Embryonic facial prominence (tissue), 1 donor: ENCODE measurements around the gene IFITM1.
"Not testable (repeated sequence)": the region's sequence is repeated elsewhere in the genome, so short reads cannot be mapped to it uniquely, and the experiment has no call there.

Experiments
- DNase-seq: peaks from one replicate; pipeline ENCODE4 v3.0.0-alpha.2; 2016; ENCODE audit errors: extremely low spot score

IFITM1 gene

DNA sequence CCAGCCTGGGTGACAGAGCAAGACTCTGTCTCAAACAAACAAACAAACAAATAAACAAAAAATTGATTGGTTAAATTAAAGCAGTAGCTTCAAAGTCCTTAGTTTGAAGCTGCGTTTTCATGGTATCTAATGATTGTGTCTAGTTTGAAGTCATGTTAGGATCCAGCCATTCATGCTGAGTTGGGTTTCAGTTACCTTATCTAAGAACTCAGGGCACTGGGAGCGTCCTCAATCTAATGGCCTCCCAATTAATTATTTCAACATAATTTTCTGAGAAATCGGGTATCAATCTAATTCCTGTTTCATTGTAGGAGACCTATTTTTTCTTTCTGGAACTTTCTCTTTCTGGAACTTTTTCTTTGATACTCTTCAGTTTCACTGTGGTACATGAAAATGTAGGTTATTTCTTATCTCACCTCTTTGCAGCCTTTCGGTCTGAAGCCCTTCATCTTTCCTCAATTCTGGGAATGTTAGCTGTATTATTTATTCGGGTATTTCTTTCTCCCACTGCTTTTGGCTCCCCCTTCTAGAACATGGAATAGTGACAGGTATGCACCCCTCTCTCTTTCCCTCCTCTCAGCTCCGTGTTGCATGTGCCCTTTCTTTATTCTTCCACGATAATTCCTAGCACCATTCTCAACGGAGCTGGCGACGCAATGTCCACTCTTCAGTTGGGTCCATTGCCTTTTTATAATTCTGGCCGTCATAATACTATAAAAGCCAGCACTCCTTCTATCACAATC, 31.2 kb downstream of the IFITM1 start:
- DNase-seq, result no peak

DNA sequence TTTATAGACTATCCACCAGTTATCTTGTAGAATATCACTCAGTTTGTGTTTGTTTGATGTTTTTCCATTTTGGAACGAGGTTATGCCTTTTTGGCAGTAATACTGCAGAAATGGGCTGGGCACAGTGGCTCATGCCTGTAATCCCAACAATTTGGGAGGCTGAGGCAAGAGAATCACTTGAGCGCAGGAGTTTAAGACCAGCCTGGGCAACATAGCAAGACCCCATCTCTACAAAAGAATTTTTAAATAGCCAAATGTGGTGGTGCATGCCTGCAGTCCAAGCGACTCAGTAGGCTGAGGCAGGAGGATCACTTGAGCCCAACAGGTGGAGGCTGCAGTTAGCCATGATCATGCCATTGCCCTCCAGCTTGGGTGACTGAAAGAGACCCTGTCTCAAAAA, 32.7 kb downstream of the IFITM1 start:
- no peak for DNase-seq

DNA sequence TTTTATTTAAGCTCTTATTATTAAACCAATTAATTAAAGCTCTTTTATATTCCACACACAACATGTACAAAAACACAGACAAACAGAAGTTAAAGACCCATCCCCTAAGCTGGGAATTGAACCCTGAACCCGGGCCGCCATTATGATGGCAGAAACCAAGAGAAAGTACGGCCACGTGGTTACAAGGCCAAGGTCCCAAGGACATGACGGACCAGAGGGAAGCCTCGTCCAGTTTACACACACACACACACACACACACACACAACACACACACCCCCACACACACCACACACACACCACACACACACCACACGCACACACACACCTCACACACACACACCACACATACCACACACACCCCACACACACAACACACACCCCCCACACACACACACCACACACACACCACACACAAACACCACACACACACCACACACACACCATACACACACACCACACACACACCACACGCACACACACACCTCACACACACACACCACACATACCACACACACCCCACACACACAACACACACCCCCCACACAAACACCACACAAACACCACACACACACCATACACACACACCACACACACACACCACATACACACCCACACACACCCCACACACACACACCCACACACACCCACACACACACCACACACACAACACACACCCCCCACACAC, 35.6 kb downstream of the IFITM1 start:
- not testable (repeated sequence) for DNase-seq

DNA sequence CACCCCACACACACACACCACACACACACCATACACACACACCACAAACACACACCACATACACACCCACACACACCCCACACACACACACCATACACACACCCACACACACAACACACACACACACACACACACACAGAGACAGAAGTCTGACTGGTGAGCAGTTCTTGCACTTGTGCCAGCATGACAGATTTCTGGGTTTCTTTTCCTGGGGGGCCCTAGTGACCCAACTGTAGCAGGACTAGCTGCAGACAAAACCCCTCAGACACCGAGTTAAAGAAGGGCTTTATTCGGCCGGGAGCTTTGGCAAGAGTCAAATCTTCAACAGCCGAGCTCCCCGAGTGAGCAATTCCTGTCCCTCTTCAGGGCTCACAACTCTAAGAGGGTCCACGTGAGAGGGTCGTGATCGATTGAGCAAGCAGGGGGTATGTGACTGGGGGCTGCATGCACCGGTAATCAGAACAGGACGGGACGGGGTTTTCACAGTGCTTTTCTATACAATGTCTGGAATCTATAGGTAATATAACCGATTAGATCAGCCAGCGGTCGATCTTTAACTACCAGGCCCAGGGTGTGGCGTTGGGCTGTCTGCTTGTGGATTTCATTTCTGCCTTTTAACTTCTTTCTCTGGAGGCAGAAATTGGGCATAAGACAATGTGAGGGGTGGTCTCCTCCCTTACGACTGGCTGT, 36.3 kb downstream of the IFITM1 start:
- not testable (repeated sequence) for DNase-seq

DNA sequence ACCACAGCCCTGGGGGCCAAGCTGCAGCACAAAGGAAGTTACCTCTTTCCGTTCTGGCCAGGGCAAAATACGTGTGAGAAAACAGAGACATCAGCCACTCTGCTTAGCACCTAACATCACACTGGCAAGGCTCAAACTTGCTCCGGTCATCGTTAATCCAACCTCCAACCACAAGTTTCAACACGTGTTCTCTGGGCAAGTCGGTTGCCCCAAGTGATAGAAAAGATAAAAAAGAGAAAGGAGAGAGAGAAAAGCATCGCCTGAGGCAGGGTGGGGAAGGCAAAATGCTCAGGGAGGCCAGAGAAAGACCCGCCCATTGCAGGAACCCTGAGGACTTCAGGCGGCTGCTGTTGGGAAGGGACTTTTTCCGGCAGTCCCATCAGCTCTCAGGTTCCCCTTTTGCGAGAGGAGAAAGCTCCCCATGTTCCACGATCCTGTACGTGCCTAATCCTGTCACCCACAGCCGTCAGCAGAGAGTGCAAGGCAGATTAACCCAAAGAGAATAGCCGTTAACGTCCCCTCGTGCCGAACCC, 36.9 kb downstream of the IFITM1 start:
- no peak for DNase-seq

DNA sequence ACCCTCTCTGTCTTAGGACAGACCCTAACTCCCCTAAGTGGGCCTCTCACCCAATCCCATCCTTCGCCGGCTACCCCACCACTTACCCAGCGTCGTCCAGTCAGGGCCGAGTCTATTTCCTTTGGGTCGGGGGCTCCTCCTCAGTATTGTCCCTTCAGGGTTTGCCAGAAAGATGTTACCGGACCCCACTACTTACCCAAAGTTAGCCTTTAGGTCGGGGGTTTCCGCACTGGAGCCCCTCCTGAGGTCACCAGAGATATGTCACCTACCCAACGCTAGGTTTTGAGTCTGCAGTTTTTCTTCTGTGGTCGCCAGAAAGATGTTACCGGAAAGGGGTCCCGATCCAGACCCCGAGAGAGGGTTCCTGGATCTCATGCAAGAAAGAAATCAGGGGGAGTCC, 37.6 kb downstream of the IFITM1 start:
- DNase-seq, result no peak

DNA sequence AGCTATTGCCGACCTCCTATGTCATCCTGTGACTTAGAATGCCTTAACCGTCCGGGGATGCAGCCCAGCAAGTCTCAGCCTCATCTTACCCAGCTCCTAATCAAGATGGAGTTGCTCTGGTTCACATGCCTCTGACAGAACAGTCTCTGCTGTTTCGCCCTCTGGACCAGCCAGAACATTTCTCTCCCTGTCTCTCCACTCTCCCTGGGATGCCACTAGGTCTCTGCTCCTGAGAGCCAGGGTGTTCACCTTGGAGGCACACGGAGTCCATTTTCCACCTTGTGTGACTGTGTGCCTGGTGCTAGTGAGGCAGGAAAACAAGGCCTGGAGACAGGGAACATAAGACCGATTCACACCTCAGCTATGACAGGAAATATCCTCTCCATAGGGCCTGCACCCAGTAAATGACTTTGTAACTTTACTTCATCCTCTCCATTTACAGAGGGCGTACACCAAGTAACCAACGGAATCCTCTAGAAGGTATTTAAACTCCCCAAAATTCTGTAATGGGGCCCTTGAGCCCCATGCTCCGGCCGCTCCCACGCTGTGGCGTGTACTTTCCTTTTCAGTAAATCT, 38.7 kb downstream of the IFITM1 start:
- no peak for DNase-seq

DNA sequence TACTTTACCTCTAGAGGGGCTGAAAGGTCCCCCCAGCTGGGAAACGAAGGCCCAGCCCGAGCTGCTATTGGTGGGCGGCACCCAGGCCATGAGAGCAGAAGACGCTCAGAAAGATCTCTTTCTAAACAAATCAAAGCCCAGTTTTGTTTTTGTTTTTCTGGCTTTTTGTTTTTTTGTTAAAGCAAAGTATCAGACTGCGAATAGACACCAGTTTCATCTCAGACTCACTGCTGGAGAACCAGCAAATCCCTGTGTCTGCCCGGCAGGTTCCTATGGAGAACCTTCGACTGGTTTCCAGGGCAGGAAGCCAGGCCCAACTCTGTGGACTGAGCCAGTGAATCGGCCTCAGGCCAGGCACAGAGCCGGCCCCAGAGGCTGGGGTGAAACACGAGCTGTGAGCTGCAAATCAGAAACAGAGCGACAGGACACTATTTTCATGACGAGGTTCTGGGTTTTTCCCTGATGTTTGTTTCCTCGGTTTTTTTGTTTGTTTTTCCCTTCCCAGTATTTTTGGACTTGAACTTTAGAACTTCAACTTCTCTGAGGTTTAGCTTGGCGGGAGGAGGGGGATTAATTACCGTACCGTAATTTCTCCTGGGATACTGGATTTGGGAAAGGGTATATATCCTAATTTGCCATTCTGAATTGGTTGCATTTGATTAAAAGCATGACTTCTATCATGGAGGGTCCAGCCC, 39.5 kb downstream of the IFITM1 start:
- DNase-seq, result peak; percentile 76

DNA sequence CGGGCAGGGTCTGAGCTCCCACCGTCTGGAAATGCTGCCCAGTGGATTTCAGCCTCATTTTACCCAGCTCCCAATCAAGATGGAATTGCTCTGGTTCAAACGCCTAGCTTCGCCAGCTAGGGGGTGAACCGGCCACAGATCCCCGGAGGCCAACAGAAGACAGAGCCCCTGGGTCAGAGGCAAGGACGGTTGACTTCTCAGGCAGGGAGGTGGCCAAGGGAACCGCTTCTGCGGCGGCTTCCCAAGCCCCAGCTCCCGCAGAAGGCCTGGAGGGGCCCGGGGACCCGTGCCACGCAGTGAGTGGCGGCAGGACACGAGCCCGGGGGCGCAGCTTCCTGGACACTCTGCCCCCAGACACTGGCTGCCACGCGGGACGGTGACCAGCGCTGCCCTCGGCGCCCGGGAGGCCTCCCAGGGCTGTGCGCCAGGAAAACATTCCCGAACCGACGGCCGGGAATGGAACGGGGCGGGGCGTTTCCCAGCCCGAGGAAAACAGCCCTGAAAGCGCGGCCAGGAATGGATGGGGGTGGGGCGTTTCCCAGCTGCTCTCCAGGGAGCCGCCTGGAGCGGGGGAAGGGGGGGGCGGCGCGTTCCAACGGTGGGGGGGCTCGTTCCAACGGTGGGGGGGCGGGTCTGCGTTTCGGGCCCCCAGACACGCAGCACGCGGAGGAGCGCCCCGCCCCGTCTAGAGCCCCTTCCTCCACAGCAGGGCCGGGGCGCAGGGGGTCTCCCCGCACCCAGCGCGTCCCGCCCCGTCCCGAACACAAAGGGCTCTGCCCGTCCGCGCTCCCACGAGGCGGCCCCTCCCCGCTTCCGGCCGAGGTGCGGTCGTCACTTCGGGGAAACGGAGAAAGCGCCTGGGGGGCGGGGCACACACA, 42.0 kb downstream of the IFITM1 start:
- peak; percentile 75 for DNase-seq

DNA sequence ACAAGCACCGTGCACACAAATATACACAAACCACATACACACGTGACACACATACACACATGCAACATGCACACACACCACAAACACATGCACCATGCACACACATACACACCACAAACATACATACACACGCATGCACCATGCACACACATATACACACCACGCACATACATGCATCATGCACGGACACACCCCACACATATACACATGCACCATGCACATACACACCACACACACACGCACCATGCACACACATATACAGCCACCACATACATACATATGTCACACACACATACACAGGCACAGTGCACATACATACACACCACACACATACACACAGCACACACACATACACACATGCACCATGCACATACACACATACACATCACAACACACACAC, 42.8 kb downstream of the IFITM1 start:
- no peak for DNase-seq

DNA sequence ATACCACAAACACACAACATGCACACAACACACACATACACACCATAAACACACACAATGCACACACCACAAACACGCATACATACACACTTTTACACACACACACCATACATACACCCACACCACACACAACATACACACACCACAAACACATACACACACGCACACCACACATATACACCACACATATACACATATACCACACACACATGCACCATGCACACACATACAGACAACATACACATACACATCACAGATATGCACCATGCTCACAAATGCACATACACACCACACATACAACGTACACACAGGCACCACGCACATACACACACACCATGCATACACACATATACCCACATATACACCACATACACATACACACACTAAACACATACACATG, 43.7 kb downstream of the IFITM1 start:
- DNase-seq, result no peak

DNA sequence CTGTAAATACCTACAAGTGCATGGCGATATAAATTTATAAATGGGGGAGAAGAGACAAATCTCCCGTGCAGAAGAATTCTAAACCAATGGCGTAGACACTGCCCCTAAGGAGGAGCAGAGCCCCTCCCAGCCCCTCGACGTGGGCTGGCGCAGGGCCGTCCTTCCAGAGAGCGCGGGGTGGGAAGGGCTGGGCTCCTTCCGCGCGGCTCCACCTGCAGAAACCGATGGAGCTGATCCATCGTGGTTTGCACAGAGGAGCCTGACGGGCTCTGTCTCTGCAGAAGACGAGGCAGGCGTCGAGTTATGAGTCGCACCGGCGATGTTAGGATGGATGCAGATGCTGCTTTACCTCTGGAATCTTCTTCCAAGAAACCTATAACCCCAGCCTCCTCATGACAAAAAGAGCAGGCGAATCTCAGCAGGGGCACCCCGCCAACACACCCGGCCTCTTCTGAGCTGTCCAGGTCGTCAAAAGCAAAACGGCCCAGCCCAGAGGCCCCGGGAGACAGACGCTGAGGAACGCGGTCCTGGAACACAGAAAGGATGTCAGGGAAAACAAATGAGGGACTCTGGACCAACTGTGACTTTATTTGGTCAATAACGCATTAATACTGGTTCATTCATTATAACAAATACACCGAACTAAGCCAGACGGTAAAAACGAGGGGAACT, 44.4 kb downstream of the IFITM1 start:
- DNase-seq, result no peak

DNA sequence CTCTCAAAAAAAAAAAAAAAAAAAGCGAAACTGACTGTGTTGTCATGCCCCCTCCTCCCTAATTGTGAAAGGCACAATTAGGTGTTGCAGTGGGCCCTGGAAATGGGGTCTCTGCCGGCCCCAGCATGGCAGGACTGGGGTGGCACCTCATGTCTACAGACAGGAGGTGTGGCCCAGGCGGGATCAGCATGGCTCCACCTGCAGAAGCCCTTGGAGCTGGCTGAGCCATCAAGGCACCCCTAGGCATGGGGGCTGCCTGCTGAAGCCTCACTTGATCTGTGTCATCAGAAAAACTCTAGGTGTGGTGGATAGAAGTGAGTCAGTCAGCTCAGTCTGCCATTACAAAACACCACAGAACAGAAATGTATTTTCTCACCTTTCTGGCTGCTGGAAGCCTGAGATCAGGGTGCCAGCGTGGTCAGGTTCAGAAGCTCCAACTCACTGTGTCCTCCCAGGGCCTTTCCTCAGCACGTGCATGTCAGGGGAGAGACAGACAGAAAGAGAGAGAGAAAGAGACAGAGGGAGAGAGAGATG, 45.4 kb downstream of the IFITM1 start:
- DNase-seq, result no peak

DNA sequence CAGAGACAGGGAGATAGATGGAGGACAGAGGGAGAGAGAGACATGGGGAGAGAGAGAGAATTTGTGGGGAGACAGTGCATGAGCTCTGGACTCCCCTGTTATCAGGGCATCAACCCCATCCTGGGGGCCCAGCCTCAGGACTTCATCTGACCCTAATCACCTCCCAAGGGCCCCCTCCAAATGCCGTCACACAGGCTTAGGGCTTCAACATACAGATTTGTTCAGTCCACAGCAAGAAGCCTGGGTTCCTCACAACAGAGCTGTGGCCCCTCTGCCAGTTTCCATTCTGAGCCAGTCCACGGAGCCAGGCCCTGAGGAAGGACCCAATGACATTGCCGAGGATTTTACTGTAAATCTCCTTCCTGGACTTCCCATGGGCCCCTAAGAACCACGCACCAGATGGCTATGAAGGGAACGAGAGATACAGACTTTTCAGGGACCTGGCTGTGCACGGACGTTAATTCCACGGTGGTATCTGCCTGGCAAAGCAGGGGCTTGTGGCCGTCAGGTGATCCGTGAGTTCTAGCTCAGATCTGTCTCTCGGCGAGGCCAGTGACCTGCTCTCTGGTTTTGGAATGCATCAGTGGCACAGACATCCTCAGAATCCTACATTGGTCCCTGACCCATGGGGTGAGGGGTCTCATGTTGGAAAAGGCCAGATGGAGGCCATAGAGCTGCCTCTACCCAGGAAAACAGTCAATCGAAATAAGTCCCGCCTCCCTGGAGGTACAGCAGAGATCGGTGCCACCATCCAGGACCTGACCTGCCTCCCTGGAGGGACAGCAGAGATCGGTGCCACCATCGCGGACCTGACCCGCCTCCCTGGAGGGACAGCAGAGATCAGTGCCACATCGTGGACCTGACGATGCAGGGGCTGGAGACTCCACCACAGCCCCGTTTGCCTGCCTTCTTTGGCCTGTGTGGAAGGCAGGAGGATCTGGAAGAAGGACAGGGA, 46.8 kb downstream of the IFITM1 start:
- DNase-seq, result no peak

DNA sequence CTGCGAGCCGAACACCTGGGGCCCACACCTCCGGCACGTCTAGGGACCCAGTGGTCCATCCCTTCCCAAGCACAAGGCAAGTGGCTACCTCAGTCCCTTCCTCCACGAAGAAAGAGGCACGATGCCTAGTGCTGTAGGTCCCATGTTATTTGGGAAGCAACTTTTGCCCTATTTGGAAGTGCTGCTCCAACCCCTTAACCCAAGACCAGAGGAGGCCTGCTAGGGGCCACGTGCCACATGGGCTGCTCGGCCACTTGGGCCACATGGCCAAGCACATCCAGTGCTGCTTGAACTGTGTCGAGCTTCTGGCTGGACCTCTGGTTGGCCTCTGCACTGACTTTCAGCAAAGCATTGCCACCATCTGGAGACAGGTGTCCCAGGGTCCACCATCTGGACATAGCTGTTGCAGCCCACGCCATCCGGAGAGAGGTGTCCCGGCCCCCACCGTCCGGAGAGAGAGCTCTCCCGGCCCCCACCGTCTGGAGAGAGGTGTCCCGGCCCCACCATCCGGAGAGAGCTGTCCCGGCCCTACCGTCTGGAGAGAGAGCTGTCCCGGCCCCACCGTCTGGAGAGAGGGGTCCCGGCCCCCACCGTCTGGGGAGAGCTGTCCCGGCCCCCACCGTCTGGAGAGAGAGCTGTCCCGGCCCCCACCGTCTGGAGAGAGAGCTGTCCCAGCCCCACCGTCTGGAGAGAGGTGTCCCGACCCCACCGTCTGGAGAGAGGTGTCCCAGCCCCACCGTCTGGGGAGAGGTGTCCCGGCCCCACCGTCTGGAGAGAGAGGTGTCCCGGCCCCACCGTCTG, 49.0 kb downstream of the IFITM1 start:
- DNase-seq, result no peak

DNA sequence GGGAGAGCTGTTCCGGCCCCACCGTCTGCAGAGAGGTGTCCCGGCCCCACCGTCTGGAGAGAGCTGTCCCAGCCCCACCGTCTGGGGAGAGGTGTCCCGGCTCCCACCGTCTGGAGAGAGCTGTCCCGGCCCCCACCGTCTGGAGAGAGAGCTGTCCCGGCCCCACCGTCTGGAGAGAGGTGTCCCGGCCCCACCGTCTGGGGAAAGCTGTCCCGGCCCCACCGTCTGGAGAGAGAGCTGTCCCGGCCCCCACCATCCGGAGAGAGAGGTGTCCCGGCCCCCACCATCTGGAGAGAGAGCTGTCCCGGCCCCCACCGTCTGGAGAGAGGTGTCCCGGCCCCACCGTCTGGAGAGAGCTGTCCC, 49.6 kb downstream of the IFITM1 start:
- not testable (repeated sequence) for DNase-seq

DNA sequence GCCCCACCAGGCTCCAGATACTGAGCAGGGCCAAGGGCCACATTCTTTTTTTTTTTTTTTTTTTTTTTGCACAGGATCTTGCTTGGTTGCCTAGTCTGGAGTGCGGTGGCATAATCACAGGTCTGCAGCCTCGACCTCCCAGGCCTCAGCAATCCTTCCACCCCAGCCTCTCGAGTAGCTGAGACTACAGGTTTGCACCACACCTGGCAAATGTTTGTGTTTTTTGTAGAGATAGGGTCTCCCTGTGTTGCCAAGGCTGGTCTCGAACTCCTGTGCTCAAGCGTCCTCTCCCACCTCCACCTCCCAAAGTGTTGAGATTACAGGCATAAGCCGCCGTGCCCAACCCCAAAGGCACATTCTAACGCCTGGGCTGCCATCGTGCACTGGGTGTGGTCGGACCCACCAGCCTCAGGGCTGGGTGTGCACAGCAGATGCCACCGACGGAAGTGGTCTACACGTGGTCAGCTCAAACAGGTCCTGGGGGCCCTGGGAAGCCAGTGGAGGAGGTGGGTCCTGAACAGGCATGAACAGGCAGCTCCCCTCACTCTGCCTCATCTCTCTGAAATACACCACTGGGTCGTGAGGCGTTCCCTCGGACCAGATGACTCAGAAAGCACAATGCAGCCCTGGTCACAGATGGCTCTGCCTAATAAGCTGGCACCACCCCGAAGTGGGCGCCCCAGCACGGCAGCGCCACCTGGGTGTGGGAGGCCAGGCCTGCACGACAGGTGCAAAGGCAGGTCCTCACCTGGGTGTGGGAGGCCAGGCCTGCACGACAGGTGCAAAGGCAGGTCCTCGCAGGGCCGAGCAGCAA, 50.3 kb downstream of the IFITM1 start:
- no peak for DNase-seq
